Measurements from ENCODE around the gene KCTD10.
A peak's percentile ranks its signal among the peaks of the same experiment; 100 is the strongest.

- no peak for TF ChIP-seq NR1H2 (CRISPR knock-in tag; IDR thresholded peaks at IDR 0.05)
- TF ChIP-seq USF1 (CRISPR knock-in tag; IDR thresholded peaks at IDR 0.05), result no peak
- TF ChIP-seq STAT6 (CRISPR knock-in tag; conservative IDR thresholded peaks at IDR 0.05; ENCODE audit: low read depth), result no peak
- peak; percentile 64 for TF ChIP-seq CTCF (IDR thresholded peaks at IDR 0.05)
- TF ChIP-seq ZNF138 (CRISPR knock-in tag; conservative IDR thresholded peaks at IDR 0.05), result no peak
- no peak for TF ChIP-seq JUN (CRISPR knock-in tag; IDR thresholded peaks at IDR 0.05)
- TF ChIP-seq NFYB (CRISPR knock-in tag; conservative IDR thresholded peaks at IDR 0.05; ENCODE audit: low read depth), result no peak
- no peak for TF ChIP-seq ELF4 (CRISPR knock-in tag; IDR thresholded peaks at IDR 0.05; ENCODE audit: low read depth)
- TF ChIP-seq RELA (CRISPR knock-in tag; IDR thresholded peaks at IDR 0.05; ENCODE audit: borderline replicate concordance), result no peak
- TF ChIP-seq USF2 (CRISPR knock-in tag; IDR thresholded peaks at IDR 0.05), result no peak
- no peak for TF ChIP-seq MLX (CRISPR knock-in tag; IDR thresholded peaks at IDR 0.05)
- TF ChIP-seq ATF3 (CRISPR knock-in tag; conservative IDR thresholded peaks at IDR 0.05), result no peak
- no peak for TF ChIP-seq FOXP4 (CRISPR knock-in tag; IDR thresholded peaks at IDR 0.05)
- TF ChIP-seq MAX (CRISPR knock-in tag; IDR thresholded peaks at IDR 0.05), result no peak
These were observed 43.5 kb downstream of the KCTD10 start for GRCh38 chr12:109433618-109434017.
